ENCODE data around the gene OR7C1.
"Not testable (repeated sequence)": the region's sequence is repeated elsewhere in the genome, so short reads cannot be mapped to it uniquely, and the experiment has no call there.

DNA sequence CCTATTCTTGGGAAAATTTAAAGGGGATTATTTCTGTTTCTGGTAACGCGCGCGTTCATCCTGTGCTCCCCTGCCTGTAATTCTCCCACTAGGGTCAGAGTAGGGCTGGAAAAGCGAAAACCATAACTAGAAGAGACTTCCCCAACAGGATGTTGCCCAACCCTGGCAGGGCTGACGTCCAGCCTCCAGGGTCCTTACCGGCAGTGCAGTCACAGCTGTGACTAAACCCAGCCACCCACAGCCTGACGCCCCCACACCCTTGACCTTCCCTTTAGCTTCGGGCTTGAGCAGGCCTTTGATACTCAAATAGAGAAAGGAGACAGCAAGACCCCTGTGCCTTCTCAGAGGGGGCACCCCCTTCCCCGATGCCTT lies 50.3 kb downstream of the OR7C1 start:
- TF ChIP-seq, protein P1, sequence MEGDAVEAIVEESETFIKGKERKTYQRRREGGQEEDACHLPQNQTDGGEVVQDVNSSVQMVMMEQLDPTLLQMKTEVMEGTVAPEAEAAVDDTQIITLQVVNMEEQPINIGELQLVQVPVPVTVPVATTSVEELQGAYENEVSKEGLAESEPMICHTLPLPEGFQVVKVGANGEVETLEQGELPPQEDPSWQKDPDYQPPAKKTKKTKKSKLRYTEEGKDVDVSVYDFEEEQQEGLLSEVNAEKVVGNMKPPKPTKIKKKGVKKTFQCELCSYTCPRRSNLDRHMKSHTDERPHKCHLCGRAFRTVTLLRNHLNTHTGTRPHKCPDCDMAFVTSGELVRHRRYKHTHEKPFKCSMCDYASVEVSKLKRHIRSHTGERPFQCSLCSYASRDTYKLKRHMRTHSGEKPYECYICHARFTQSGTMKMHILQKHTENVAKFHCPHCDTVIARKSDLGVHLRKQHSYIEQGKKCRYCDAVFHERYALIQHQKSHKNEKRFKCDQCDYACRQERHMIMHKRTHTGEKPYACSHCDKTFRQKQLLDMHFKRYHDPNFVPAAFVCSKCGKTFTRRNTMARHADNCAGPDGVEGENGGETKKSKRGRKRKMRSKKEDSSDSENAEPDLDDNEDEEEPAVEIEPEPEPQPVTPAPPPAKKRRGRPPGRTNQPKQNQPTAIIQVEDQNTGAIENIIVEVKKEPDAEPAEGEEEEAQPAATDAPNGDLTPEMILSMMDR (IDR thresholded peaks at IDR 0.05; ENCODE audit: poor library complexity) = not testable (repeated sequence)
- not testable (repeated sequence) for TF ChIP-seq EZH2 (IDR thresholded peaks at IDR 0.05; ENCODE audit: borderline replicate concordance)
